Glomerular visceral epithelial cell (primary cell): Measurements from ENCODE around the gene PBX1.

Experiments used
- DNase-seq: peaks from one replicate; pipeline ENCODE4 v3.0.0-alpha.2; 2016; ENCODE audit errors: extremely low spot score

Gene PBX1

DNA sequence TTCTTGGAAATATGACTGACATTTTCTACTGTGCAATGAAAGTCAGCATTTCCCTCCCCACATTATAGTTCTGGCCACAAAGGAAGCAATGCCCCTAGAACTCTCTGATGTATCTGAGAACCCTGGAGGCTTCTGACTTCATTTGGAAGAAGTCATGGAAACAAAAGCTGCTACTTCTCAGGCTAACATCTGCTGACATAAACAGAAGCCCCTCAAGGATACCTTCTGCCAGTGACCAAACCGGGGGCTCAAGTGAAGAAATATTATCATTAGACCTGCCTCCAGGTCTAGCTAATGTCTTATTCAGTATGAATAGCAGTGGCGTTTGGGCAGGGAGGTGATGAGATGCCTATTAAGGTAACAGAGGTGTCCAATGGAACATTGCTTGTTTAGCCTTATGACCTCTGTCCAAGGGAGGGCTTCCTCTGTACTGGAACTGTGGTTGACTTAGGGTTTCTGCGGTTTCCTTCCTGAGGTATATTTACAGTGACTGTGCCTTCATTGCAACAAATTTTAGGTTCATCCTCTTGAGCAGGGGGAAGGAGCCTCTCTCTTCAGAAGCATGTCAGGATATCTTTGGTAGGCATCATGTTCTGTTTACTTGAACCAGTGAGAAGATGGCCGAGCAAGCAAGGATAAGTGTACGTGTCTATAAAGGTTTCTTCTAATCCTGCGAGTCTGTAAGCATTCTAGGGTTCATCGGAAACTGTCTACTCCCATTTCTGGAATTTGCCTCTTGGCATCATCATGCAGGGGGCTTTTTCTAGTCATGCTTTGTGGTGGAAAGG, 161.7 kb downstream of the PBX1 start:
- no peak for DNase-seq

DNA sequence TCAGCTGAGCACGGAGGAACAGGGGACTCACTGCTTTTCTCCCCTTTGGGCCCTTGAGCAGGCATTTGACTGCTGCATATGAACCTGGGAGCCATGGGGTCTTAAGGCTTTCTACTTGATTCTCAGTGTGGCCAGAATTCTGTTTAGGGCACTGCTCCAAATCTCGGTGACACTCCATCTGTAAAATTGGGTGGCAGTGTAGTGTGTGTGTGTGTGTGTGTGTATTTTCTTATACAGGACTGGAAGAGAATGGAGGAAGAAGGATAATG, 162.2 kb downstream of the PBX1 start:
- no peak for DNase-seq

DNA sequence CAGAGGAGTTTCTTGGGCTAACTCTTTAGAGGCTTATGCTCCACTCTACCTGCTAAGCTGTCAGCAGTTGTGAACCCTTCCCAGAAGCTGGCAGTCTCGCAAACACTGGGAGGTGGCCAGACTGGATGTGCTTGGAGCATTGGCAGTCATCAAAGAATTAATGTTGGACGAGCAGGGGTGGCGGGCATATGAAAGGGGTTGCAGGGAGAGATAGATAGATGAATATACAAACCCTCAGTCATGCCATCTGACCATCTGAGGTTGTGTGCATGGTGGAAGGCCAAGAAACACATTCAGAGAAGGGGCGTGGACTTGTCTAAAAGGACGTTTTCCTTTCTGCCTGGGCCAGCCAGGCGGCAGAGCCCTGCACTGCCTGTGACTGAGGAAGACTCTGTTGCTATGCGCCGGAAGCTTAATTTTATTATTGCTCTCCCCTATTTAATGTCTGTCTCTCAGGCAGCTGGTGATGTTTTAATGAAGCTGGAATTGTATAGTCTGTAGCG, 164.4 kb downstream of the PBX1 start:
- DNase-seq = no peak

DNA sequence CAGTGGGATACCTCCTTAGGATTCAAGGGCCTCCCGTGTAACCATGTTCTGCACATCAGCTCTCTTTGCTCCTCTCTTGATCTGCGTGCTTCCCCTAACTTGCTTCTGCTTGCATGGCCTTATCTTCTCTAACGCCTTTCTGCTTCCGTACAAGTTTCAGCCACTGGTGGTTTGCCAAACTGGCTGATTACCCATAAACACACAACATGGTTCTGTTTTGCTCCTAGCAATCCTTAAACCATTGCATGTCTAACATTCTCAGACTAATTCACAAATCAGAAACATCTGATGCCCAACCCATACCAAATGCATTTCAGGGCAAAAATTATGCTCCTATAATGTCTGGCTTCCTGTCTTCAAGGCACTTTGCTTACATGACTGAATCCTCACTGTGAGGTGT, 166.4 kb downstream of the PBX1 start:
- DNase-seq = no peak

DNA sequence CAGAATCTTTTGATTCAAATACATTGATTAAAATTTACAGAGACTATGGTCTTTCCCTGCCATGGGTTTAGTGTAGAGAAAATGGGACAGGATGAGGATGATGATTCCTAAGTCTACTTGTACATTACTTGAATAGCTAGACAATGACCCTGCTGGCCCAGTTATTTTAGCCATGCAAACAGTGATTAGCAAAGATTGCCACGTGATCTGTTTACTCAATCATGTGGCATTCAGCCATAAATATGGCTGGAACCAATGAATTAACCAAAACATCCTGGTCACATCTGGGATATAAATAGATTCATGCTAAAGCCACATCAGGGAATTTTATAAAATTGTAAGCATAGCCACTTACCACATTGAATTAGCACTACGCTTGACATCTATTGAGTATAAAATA, 167.3 kb downstream of the PBX1 start:
- DNase-seq = no peak

DNA sequence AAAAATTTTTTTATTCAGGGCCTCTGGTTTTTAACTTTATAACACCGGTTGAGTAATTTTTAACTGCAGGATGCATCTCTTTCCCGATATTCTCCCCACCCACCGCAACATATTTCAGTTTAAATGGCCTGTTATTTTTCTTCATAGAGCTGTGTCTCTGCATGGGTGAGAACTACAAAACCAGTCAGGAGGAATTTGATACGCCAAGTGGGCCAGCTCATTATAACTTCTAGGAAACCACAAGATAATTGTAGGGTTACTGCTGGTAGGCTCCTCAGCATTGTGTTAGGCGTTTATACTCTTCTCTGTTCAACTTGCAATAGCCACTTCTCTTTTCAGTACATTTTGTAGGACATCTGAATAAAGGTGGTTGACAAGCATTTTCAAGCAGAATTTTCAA, 169.7 kb downstream of the PBX1 start:
- DNase-seq = no peak

DNA sequence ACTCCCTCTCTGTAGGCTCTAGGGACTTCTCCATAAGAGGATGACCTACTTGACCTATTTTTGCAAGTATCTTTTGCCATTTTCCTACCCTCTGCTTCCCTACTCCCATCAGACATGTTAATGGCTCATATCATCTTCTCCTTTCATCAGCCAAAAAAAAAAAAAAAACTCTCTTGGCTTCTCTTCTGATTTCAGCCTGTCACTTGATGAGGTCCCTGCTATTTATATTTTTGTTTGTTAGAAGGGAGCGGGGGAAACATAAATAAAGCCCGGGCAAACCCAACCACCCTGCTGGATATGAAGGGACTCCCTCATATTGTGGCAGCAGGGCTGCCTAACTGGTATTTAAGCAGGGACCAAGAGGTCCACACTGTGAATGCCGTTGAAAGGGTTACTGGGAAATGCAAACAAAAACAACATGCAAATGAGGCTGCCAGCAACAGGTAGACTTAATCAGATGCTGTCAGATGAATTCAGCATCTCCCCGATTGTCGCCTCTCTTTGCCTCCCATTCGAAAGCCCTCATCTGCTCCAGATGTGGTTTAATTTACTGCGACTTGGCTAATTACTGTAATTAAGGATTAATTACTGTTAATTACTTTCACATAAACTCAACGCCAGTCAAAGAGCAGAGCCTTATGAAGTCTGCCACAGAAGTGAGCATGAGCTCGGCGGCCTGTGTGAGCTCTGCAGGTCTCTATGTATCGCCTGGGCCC, 172.3 kb downstream of the PBX1 start:
- no peak for DNase-seq

DNA sequence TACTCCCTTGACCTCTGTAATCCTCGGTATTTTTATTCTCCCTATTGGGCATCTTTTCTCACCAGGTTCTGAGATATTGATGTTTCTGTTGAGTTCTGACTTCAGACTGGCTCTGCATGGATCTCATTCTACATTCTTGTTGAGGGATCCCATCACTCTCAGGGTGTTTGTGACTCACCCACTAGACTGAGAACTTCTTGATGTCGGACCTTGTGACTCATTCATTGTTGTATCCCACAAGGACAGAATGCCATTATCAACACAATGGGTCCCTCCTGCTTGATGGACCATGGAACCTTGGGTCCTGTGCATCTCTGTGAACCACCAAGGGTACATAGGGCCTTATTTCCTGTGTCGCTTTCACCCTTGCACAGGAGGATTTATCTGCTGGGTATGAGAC, 174.1 kb downstream of the PBX1 start:
- DNase-seq = peak; percentile 37

DNA sequence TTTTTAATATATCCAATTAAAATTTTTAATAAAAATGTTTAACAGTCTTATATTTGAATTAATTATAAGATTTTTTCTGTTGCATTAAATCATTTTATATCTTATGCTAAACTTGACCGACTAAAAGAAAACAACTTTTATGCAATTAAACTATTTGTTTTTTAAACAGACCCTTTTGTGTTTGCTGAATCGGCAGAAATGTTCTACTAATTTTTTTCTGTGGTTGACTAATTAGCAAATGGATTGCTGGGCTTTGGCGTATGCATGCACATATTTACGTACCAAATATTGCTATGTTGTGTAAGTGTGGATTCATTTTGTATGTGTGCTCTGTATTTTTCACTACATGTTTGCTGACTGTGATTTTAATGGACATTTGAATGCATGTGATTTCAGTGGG, 174.8 kb downstream of the PBX1 start:
- no peak for DNase-seq

DNA sequence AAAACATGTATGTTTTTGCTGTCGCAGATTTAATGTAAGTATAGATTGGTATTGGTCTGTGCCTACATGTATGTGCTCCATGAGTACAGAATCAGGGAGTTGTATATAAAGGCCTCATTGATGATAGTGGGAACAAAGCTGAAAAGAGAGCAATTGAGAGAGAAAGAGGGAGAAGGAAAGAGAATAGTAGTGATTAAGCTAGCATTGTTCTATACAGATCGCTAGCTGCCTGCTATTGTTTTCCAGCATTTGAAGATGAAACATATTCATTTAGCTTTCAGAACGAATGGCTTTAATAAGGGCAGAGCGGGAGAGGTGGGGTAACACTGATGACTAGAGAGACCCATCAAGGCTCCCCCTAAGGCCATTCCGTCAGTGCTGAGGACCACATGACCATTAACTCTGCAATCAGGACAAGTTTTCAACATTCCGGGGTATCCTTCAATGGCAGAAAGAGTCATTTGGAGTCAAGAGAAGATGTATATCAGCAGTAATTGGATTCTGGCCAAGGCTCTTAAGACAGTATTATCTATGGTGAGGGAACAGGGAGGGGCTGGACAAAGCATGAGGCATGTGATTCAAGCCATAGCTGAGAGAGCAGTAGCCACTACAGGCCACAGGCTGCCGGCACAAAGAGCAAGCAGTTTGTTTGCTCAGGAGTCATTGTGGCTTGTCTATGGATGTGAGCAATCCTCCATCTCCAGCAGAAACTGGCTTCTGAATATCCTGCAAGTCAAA, 176.5 kb downstream of the PBX1 start:
- peak; percentile 30 for DNase-seq

DNA sequence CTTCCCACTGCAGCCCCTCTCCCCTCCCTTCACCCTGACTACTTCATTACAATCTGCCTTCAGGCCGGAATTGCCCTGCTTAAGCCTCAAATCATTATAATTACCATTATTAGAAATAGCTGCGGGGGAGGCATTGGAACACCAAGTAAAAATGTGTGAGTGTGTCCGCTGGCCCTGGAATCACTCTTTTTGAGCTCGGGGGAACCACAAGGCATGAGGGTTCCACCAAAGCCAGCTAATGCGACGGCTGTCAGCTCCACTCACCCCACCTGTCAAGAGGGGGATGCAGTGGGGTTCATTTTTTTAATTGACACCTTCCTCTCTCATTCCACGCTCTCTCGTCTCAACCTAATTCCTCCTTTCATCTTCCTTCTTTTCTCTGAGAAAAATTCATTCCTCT, 177.2 kb downstream of the PBX1 start:
- DNase-seq = no peak

DNA sequence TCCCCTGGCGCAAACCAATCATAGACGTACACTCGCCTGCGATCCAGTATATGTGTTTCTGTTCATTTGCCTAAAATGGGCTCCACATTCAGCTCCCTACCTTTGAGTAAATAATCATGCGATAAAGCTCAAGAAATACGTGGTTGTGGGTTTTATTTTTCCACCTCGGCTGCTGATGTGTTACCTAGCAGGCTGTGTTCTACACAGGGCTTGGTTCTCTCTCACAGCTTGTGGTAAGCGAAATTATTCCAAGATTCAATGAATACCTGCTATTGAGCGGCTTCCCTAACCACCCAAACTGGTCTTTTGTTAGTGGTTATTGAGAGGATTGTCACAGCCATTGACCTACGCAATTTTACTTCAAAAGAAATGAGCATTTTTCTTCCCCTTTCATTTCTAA, 180.2 kb downstream of the PBX1 start:
- no peak for DNase-seq

DNA sequence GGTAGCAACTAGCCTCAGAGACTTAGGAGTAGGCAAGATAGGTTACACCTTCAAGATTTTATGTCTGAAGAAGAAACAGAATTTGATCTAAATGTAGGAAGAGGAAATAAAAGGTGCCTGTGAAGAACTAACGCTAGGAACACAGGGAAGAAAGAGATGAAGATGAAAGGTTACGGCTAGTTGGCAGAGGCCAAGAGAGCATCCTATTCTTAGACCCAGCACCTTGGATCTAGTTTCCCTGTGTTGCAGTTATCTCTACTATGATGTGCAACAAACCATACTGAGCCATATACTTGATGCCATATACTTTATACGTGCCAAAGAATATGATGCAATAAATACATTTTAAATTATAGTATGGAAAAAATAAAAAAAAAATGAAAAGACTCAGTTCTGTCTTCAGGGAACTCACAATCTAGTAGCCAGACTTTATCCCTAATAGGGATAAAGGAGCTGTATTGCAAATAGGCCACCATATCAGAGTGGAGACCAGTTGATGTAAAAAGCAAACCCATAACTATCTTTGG, 181.1 kb downstream of the PBX1 start:
- DNase-seq = no peak

DNA sequence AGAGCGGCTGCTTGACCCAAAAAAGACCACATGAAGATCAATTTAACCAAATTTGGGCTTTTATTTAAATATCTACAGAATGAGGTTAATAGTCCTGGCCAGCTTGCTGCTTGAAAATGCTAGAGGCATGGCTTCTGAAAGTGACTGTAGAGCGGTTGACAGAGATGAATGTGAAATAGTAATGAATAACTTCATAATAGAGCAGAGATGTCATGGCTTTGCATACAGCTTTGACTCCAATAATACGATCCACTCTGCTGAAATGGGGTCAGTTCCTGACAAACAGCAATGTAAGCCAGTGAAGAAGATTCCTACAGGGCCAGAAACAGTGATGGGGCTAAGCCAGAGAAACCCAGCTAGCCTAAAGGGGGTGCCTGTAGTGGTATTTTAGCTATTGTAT, 183.8 kb downstream of the PBX1 start:
- DNase-seq = no peak

DNA sequence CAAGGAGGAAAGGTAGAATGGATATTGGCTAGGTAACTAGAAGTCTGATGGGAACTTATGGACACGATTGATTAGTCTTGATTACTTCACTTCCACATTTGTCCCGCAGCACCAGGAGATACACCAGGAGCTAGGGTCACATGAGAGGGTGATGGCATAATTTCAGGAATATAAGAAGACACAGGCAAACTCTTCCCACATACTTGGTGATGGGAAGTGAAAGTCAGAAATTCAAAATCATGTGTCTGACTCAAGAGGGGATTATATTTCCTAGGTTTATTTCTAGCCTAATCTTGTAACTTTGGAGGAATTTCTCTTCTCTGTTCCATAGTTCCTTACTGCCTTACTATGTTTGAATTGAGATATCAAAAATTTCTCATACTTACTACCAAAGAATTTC, 185.0 kb downstream of the PBX1 start:
- DNase-seq = no peak

DNA sequence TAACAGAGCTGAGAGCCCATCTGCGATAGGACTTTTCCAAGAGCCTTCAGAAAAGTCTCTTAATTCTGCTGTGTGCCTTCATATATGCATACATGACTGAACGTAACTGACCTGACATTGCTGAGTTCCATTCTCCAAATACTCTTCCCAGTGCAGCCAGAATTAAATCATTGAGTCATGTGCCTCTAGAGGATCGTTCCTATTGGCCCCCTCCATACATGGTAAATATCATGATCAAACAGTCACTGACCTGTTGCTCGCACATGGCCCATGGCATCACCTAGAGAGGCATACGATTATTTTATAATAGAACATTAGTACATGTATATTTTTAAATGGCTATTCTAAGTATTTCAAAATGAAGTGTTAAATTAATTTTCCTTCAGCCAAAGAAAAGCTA, 186.8 kb downstream of the PBX1 start:
- no peak for DNase-seq

DNA sequence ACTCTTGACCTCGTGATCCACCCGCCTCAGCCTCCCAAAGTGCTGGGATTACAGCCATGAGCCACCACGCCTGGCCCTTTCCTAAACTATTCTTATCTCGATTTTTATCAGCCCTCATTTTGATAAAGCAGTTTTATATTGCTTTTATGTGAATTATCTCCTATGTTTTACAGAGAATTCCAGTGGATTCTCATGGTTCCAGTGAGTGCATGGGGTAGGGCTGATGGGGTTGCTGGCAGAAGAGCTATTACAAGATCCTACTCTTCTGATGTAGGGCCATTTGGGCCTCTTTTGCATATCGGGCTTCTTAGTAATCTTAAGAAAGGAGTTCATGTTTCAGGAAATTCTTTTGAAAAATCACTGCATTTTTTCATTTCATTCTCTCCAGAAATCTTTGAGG, 187.6 kb downstream of the PBX1 start:
- DNase-seq = no peak

DNA sequence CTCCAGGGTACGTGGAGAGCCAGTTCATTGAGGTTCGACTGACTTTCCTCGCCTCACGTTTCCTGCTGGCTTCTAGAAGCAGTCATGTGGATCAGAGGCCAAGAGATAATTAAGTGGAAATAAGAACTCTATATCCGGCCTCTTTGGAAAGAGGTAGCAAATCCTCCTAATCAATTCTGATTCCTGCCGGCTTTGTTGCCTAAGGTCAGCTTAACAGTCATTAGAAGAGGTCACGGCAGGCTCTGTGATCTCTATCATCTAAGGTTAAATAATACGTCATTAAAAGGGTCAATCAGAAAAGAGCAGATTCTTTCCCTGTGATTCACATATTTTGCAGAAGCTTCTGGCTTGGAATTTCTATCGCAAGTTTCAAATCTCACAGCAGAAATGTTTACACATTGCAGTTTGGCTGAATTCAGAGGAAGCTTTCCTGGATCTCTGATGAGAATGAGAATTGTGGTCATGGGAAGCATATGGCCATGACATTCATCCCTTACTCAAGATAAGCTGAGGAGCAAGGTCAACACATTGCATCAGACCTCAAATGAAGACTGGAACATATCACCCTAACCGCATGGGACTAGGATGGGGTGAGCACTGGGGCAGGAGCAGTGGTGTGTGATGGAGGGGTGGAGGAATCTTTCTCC, 189.4 kb downstream of the PBX1 start:
- DNase-seq = peak; percentile 86

DNA sequence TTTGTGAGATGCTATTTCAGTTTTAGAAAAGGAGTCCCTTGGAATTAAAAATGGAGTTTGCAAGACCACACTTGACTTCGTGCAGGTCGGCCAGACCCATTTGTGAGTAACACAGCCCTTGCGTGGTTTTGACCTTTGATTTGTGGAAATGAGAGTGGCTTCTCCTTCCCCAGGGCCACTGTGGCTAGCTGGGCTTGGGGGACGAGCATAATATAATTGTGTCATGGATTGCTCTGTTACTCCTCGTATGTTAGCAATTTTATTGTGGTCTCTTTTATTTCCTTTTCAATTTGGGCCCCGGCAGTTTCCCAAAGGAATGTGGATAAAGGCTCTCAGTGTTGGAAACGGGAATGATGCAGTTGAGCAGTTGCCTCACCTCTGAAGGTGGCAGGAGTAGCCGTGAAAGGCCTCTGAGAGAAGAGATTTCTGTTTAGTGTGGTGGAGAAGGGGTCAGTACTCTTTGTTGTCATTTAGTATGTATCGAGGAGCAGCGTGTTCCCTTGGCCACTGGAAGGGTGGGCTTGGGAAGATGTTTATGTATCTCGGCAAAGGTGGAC, 194.6 kb downstream of the PBX1 start:
- no peak for DNase-seq

DNA sequence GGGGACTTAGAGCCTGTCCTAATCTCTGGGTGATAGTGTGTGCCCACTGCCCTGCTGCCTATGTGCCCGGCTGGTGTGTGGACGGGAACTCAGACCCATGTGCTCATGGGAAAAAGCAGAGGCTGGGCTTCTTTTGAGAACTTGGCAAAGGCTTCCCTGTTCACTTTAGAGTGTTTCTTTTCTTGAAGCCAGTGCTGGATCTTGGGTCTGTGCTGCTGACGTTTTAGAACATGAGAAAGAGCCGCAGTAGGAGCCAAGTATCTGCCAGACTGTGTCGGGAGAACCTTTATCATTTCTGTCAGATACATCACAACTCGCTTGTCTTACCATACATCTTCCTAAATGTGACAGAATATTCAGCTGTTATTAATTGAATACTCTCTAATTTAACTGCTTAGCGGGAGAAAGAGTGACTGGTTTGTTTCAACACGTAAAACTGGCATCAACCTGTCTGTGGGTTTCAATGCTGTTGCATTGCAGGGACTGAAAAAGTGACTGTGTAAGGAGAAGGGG, 195.2 kb downstream of the PBX1 start:
- no peak for DNase-seq

DNA sequence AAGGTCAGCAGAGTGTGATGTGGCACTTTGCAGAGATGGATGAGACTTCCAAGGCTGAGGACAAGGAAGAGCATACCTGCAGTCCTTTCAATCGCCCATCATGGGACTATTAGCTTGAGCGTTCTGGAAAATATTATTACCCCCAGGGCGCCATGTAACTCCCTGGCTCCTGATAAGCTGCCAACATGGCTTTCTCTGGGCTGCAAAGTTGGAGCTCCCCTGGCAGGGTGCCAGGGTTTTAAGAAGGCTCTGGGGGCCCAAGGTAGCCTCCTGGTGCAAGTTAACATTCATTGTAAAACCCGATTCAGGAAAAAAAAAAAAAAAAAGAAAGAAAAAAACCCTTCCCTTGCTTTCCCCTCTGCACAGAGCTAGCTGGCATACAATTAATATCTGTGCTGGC, 196.7 kb downstream of the PBX1 start:
- no peak for DNase-seq

DNA sequence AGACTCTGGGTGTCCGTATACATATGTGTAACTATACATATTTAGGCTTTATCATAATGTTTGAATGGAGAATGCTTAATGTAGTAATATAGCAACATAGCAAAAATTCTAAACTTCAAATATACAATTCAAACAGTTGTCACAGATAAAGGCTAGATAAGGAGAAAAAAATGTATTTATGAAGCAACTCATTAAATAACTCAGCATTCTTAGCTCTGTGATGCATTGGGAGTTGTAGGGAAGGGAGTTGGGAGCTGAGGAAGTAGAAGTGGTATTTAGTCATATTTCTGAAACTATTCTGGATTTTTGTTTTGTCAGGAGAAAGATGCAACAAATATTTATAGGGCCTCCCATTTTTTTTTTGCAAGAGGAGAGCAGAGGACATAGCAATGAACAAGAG, 197.8 kb downstream of the PBX1 start:
- no peak for DNase-seq
